ENCODE measurements around the gene CISD2. TPM values are rescaled to one million over a fixed set of nuclear protein-coding genes. Genes with fewer than 3 reads are reported as not detected.
"Not testable (repeated sequence)": the region's sequence is repeated elsewhere in the genome, so short reads cannot be mapped to it uniquely, and the experiment has no call there.

The CISD2 gene, protein sequence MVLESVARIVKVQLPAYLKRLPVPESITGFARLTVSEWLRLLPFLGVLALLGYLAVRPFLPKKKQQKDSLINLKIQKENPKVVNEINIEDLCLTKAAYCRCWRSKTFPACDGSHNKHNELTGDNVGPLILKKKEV
- 41.2 and 50.7 TPM in 2 replicates for total RNA-seq

DNA sequence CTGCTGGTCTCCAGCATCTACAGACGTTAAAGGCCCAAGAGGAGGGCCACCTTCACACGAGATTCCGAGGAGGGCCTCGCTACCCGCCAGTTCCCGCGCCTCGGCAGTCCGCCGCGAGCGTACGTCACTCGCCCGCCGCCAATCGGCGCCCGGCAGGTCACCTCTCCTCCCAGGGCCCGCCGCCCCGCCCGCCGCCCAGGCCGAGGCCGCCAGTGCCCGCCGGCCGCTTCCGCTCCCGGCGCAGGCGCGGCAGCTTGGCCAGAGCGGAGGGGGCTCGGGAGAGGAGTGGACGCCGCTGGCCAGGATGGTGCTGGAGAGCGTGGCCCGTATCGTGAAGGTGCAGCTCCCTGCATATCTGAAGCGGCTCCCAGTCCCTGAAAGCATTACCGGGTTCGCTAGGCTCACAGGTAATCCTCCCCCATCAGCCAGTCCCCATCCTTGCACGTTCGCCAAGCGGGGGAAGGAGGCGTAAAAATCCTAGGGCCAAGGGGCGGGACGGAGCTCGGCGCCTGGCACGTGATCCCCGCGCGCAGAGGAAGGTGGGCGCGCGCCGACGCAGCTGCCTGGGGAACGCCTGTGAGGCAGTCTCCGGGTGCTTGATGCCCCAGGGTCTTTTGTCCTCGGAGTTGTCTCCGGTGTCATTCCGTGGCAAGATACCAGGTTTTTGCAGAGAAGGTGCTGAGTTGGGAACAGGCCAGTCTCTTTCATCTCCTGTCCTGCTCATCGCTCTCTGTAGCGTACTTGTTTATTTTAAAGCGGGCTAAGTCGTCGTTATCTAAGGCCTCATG is at the start of gene CISD2:
TSS of gene CISD2 (plus strand) at position 212 of the 788 bp plus-strand sequence. CDS start at position 305, 93 bp downstream.
- peak within 1 kb of the TSS; percentile 93 for H3K4me3 Mint-ChIP-seq
- H3K36me3 Mint-ChIP-seq (ENCODE audit: low read depth): peaks cover 22% of the 10 kb centered on the region
- H3K9me3 Mint-ChIP-seq: no peaks in the 10 kb centered on the region
- H3K27me3 Mint-ChIP-seq (ENCODE audit: insufficient read depth): no peaks in the 10 kb centered on the region
- peaks cover 69% of the 10 kb centered on the region for H3K4me1 Mint-ChIP-seq (ENCODE audit: low read depth)
- intact Hi-C loops (cut with micrococcal nuclease): loop anchor here (1.0 to 5.0 kb wide), 11 partner anchors 41 to 1522 kb away; partner anchors contain the start of genes BDH2, CENPE, PPP3CA and SLC39A8
- DNase-seq (ENCODE audit: low spot score): peak; percentile 91
- H3K27ac Mint-ChIP-seq: peak within 1 kb of the TSS; percentile 99

DNA sequence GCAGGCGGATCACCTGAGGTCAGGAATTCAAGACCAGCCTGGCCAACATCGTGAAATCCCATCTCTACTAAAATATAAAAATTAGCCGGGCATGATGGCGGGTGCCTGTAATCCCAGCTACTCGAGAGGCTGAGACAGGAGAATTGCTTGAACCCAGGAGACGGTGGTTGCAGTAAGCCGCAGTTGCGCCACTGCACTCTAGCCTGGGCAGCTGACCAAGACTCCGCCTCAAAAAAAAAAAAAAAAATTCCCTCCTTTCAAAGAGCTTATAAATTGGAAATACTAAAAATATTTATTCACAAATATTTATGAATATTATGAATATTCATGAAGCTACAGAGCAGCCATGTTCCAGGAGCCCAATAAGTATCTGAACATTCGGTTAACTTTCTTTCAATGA is 49.7 kb upstream of the CISD2 start:
- intact Hi-C loops (cut with micrococcal nuclease): loop anchor here (2.0 kb wide), 2 partner anchors 26 to 280 kb away; partner anchors contain the start of gene BDH2

DNA sequence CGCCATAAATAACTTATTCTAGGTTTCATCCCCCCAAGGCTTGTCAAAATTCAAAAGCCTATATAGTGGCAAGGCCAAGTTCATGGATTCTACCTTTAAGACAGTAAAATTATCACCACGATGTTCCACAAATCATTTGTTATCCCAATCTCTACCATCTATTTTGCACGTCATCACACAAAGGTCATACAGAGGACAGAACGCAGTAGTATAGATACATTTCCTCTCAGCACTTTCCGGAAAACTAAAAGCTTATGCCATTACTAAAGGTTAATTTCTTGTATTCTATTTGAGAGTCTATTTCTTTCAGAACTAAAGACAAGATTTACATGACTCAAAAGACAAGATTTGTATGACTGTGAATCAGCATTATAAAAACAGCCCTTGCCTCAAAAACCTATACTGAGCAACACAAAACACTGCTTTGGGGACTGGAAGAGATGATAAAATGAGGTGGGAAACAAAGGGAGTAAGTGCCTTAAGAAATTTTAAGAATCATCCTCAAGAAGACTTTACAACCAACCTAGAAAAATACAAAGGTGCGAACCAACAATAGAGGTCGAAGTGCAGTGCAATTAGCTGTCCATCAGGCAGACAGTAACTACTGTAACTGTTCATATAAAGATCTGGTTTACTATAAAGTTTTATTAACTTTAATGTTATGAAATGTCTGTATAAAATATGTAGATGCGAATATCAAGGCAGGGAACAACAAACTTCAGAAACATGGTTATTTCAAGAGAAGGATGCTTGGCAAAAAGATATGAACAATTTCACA is 49.0 kb upstream of the CISD2 start:
- Mint-ChIP-seq H3K27ac (peak overlapping the region; percentile 88), H3K4me1 (ENCODE audit: low read depth) (peaks cover 83% of the 10 kb centered on the region), H3K9me3 (no peaks in the 10 kb centered on the region), H3K27me3 (ENCODE audit: insufficient read depth) (no peaks in the 10 kb centered on the region), H3K4me3 (peak overlapping the region; percentile 74), H3K36me3 (ENCODE audit: low read depth) (peaks cover 59% of the 10 kb centered on the region)
- intact Hi-C loops (cut with micrococcal nuclease): loop anchor here (2.0 kb wide), 2 partner anchors 27 to 279 kb away; partner anchors contain the start of gene BDH2
- no peak for DNase-seq (ENCODE audit: low spot score)

More for the DNA sequence above, 49.7 kb upstream of the CISD2 start:
- H3K27ac Mint-ChIP-seq: peak overlapping the region; percentile 61
- peak overlapping the region; percentile 66 for H3K4me3 Mint-ChIP-seq
- peaks cover 63% of the 10 kb centered on the region for H3K36me3 Mint-ChIP-seq (ENCODE audit: low read depth)
- not testable (repeated sequence) for DNase-seq (ENCODE audit: low spot score); H3K9me3 Mint-ChIP-seq; H3K27me3 Mint-ChIP-seq (ENCODE audit: insufficient read depth)
- H3K4me1 Mint-ChIP-seq (ENCODE audit: low read depth): peaks cover 90% of the 10 kb centered on the region

DNA sequence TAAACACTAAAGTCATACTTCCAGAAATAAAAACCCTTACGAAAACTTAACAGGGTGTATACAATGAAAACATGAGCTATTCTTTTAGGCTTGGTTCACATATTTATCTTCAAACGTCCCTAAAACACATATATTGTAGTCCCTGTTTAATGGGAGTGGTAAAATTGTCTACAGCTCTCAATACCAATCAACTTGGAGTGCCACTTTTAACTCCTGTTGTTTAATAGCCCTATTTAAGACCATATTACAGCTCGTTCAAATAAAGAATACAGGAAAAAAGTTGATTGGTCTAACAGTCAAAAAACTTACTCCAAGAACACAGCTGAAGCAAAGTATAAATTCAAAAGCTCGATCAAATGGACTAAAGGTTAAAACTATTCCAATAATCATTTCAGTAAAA is 45.3 kb upstream of the CISD2 start:
- intact Hi-C loops (cut with micrococcal nuclease): loop anchor here (2.0 kb wide), 1 partner anchor 15 kb away; no protein-coding TSS in a partner anchor
- H3K4me3 Mint-ChIP-seq: no peak overlapping the region

GRCh38 chr4:102823897-102824296 is 44.9 kb upstream of the CISD2 start:
- Mint-ChIP-seq H3K27me3 (ENCODE audit: insufficient read depth) (no peaks in the 10 kb centered on the region), H3K4me1 (ENCODE audit: low read depth) (peaks cover 57% of the 10 kb centered on the region), H3K4me3 (no peak overlapping the region), H3K27ac (no peak overlapping the region), H3K36me3 (ENCODE audit: low read depth) (peaks cover 29% of the 10 kb centered on the region), H3K9me3 (no peaks in the 10 kb centered on the region)
- no peak for DNase-seq (ENCODE audit: low spot score)
- intact Hi-C loops (cut with micrococcal nuclease): loop anchor here (2.0 kb wide), 1 partner anchor 15 kb away; no protein-coding TSS in a partner anchor

More for the DNA sequence above, 45.3 kb upstream of the CISD2 start:
- Mint-ChIP-seq H3K27ac (no peak overlapping the region), H3K36me3 (ENCODE audit: low read depth) (peaks cover 34% of the 10 kb centered on the region), H3K27me3 (ENCODE audit: insufficient read depth) (no peaks in the 10 kb centered on the region), H3K4me1 (ENCODE audit: low read depth) (peaks cover 57% of the 10 kb centered on the region), H3K9me3 (no peaks in the 10 kb centered on the region)
- no peak for DNase-seq (ENCODE audit: low spot score)

DNA sequence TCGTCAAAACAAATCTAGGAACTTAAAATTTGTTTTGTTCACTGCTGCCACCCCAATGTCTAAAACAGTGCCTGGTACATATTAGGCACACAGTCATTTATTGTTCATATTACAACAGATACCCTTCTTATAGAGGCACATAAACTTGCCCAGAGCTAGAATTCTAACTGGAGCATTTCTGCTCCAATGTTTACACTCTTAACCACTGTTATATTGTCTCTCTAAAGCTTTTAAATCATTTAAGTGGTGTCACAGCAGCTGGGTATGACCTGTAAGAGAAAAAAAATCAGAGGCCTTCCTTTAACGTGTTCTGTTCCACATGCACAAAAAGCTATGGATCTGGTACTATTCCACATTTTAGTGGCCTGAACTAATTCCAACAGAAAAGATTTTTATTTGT is 44.4 kb upstream of the CISD2 start:
- Mint-ChIP-seq H3K4me3 (no peak overlapping the region), H3K9me3 (no peaks in the 10 kb centered on the region), H3K4me1 (ENCODE audit: low read depth) (peaks cover 59% of the 10 kb centered on the region), H3K27ac (peak overlapping the region; percentile 65), H3K27me3 (ENCODE audit: insufficient read depth) (no peaks in the 10 kb centered on the region), H3K36me3 (ENCODE audit: low read depth) (peaks cover 29% of the 10 kb centered on the region)
- DNase-seq (ENCODE audit: low spot score): no peak
- intact Hi-C loops (cut with micrococcal nuclease): no loop called here

DNA sequence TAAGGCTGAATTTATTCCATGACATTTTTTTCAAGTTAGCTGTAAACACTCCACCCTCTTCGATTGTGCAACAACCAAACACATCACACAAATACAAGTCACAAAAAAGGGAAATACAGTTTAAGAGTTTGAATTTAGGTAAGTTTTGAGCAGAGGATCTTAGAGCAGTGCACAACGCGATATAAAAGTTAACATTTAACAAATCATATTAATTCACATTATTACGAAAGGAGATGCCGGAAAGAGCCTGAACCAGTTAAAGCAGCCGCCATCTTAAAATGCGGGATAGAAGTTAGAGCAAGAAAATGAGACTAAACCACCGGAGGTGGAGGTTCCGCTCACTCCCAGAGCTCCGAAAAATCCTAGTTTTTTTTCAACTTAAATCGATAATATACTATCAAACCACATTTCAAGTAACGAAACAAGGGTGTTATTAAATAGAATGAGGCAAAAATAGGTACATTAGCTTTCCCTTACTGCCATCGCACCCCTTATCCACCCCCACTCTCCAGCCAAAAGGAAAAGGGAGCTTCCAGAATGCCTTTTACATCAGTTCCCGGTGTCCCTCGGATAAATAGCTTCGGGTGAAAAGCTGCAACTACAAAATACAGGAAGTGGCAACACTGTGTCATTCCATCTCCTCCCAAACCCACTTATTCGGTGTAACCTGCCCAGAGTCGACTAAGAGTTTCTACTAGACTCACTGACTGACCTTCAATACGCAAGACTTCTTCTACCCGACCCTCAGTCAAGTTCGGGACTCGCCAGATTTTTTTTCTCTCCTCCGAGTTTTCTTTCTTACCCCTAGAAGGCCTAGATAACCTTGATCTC is 43.3 kb upstream of the CISD2 start:
- peak; percentile 17 for DNase-seq (ENCODE audit: low spot score)
- no peaks in the 10 kb centered on the region for H3K27me3 Mint-ChIP-seq (ENCODE audit: insufficient read depth)
- peaks cover 22% of the 10 kb centered on the region for H3K36me3 Mint-ChIP-seq (ENCODE audit: low read depth)
- H3K27ac Mint-ChIP-seq: no peak overlapping the region
- H3K4me3 Mint-ChIP-seq: no peak overlapping the region
- no peaks in the 10 kb centered on the region for H3K9me3 Mint-ChIP-seq
- intact Hi-C loops (cut with micrococcal nuclease): loop anchor here (1.0 to 5.0 kb wide), 10 partner anchors 8 to 1478 kb away; partner anchors contain the start of genes PPP3CA and SLC9B2
- H3K4me1 Mint-ChIP-seq (ENCODE audit: low read depth): peaks cover 50% of the 10 kb centered on the region

GRCh38 chr4:102826105-102826889 is 42.5 kb upstream of the CISD2 start:
- DNase-seq (ENCODE audit: low spot score): no peak
- intact Hi-C loops (cut with micrococcal nuclease): loop anchor here (2.0 to 5.0 kb wide), 8 partner anchors 199 to 1479 kb away; partner anchors contain the start of gene PPP3CA
- no peaks in the 10 kb centered on the region for H3K27me3 Mint-ChIP-seq (ENCODE audit: insufficient read depth)
- H3K9me3 Mint-ChIP-seq: no peaks in the 10 kb centered on the region
- H3K4me1 Mint-ChIP-seq (ENCODE audit: low read depth): peaks cover 41% of the 10 kb centered on the region
- H3K27ac Mint-ChIP-seq: no peak overlapping the region
- peaks cover 15% of the 10 kb centered on the region for H3K36me3 Mint-ChIP-seq (ENCODE audit: low read depth)
- no peak overlapping the region for H3K4me3 Mint-ChIP-seq

DNA sequence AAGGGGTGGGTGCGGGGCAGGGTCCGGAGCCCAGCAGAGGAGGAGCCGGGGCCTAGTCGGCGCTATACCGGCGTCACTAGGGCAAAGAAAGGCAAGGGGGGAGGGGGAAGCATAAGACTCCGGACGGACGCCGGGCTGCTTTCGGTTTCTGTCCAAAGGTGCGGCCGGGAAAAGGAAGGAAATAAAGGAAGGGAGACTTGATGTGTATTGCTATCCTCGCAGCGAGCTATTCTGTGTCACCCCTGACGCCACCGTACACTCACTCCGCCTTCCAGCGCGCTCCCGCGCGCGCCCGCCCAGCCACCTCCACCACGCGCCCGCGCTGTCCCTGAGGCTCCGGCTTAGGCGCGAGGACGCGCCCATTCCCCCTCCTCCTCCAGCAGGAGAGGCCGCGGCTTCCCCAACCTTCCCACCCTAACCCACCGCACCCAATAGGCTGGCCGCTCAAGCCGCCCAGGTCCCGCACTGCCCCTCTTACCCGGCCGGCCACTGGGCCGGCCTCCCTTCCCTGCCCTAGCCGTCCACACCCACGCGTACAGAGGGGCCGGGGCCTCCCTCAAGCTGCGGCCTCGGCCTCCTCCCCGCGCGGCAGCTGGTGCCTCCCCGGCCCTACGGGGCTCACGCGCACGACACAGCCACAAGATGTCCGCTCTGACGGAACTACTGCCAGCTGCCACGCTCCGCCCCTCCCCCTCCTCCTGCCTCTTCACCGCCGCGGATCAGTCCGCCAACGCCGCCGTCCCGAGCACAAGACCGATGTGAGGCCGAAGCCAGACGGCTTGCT is 41.7 kb upstream of the CISD2 start, which contains the start of gene UBE2D3:
TSS of gene UBE2D3 (minus strand) at position 662 of the 784 bp plus-strand sequence. CDS start 1,043 bp downstream, outside the sequence.
- intact Hi-C loops (cut with micrococcal nuclease): loop anchor here (1.0 to 5.0 kb wide), 11 partner anchors 192 to 1480 kb away; partner anchors contain the start of genes CENPE, PPP3CA and SLC9B1
- H3K36me3 Mint-ChIP-seq (ENCODE audit: low read depth): peaks cover 15% of the 10 kb centered on the region
- H3K27ac Mint-ChIP-seq: no peak within 1 kb of the TSS
- H3K27me3 Mint-ChIP-seq (ENCODE audit: insufficient read depth): no peaks in the 10 kb centered on the region
- DNase-seq (ENCODE audit: low spot score): peak; percentile 92
- no peaks in the 10 kb centered on the region for H3K9me3 Mint-ChIP-seq
- H3K4me3 Mint-ChIP-seq: no peak within 1 kb of the TSS
- H3K4me1 Mint-ChIP-seq (ENCODE audit: low read depth): peaks cover 38% of the 10 kb centered on the region

DNA sequence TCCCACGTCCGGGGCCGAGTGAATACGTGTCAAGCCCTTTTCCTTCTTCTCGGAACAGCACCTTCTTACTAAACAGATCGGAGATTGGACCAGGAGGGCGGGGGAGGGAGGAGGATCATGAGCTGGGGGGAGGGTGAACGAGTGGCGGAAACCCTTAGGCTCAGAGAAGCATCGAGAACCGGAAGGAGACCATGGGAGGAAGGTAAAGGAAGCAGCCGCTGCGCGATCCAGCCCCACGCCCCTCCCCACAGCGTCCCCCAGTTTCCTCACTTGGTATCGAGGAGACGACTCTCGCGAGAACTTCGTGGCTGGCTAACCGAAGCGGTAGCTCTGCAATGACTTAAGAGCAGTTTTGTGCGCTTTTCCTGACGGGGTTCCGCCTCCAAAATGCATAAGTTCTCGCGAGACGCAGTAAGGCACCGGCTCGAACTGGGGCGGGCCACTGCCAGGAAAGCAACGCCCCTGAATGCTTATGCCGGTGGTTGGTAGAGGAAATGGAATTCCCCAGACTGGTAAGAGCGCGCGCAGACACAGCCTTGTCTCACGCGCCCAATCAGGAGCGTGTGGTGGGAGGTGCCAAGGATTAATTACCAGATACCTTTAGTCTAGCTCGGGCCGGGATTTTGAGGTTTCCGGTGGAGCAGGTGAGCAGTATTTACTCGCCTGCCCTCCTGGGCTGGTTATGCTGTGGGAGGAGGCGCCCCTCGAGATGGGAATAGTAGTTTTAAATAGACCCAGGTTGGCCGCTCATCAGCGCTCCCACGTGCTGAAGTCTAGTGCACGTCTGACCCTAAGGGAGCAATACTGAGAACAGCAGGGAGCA is 40.9 kb upstream of the CISD2 start:
- no peaks in the 10 kb centered on the region for H3K9me3 Mint-ChIP-seq

More for the DNA sequence above, 40.9 kb upstream of the CISD2 start:
- DNase-seq (ENCODE audit: low spot score): peak; percentile 98
- peaks cover 8% of the 10 kb centered on the region for H3K36me3 Mint-ChIP-seq (ENCODE audit: low read depth)
- H3K27ac Mint-ChIP-seq: no peak overlapping the region
- H3K27me3 Mint-ChIP-seq (ENCODE audit: insufficient read depth): no peaks in the 10 kb centered on the region
- peaks cover 34% of the 10 kb centered on the region for H3K4me1 Mint-ChIP-seq (ENCODE audit: low read depth)
- no peak overlapping the region for H3K4me3 Mint-ChIP-seq
- intact Hi-C loops (cut with micrococcal nuclease): loop anchor here (1.0 to 5.0 kb wide), 17 partner anchors 41 to 1481 kb away; partner anchors contain the start of genes BDH2, CENPE, MANBA and PPP3CA
